ENCODE data around the gene HEXD. TPM values are rescaled to one million over a fixed set of nuclear protein-coding genes. Genes with fewer than 3 reads are reported as not detected.

The HEXD gene
- total RNA-seq, 1 donor from 2014 or later, result 11.4 TPM

DNA sequence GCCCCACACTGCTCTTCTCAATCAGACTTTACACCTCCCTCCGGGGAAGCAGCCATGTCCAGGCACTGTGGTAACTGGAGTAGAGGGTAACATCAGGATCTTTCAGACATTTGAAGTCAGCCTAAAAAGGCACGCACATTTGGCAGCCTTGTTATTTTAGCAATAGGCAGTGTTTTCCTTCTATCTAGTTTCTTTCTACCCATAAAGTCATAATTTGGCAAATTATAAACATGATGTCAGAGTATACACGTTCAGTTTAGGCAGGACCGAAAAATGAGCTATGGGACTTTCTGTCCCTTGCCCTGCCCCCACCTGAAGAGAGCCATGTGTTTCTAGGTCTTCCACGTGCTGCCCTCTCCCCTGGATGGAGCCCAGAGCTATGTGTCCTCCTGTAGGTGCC, 61.5 kb downstream of the HEXD start:
- DNase-seq (ENCODE audit: low read depth), result no peak
- no peak overlapping the region for H3K4me3 ChIP-seq (ENCODE audit: low read depth, low read length)
- TF ChIP-seq, protein P1, sequence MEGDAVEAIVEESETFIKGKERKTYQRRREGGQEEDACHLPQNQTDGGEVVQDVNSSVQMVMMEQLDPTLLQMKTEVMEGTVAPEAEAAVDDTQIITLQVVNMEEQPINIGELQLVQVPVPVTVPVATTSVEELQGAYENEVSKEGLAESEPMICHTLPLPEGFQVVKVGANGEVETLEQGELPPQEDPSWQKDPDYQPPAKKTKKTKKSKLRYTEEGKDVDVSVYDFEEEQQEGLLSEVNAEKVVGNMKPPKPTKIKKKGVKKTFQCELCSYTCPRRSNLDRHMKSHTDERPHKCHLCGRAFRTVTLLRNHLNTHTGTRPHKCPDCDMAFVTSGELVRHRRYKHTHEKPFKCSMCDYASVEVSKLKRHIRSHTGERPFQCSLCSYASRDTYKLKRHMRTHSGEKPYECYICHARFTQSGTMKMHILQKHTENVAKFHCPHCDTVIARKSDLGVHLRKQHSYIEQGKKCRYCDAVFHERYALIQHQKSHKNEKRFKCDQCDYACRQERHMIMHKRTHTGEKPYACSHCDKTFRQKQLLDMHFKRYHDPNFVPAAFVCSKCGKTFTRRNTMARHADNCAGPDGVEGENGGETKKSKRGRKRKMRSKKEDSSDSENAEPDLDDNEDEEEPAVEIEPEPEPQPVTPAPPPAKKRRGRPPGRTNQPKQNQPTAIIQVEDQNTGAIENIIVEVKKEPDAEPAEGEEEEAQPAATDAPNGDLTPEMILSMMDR (conservative IDR thresholded peaks at IDR 0.05; ENCODE audit: low read depth, low read length), result no peak

DNA sequence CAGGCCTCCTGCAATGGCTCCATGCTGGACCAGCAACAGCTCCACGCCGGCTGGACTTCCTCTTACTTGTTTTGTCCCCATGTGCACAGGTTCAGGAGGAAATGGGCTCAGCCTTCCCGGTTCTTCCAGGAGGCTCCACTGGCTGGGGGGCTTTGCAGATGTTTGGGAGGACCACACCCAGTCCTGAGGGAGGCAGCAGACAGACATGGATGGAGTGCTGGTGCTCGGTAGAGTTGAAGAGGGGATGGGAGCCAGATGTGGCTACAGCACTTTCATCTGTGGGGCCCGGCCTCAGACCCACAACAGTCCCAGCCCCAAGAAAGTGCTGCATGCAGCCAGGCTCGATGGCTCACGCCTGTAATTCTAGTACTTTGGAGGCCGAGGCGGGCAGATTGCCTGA, 62.2 kb downstream of the HEXD start:
- no peak overlapping the region for H3K4me3 ChIP-seq (ENCODE audit: low read depth, low read length)
- TF ChIP-seq, protein P1 (conservative IDR thresholded peaks at IDR 0.05; ENCODE audit: low read depth, low read length), result no peak
- DNase-seq (ENCODE audit: low read depth), result no peak

DNA sequence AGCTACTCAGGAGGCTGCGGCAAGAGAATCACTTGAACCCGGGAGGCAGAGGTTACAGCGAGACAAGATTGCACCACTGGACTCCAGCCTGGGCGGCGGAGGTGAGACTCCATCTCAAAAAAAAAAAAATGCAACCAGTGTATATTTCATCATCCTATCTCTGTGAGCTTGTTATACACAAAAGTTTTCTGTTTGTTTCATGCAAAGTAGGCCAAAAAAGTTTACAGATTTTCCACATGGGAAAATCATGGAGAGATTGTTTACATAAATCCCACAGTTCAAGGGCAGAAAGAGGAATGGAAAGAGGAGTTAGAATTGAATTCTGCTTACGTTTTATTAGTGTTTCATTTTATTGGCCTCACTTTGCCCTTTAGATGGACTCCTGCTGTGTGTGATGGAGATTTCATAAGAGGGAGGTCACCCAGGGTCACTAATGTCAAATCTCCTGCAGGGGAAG, 65.1 kb downstream of the HEXD start:
- DNase-seq (ENCODE audit: low read depth), result no peak
- TF ChIP-seq, protein P1 (conservative IDR thresholded peaks at IDR 0.05; ENCODE audit: low read depth, low read length), result no peak
- no peak overlapping the region for H3K4me3 ChIP-seq (ENCODE audit: low read depth, low read length)

DNA sequence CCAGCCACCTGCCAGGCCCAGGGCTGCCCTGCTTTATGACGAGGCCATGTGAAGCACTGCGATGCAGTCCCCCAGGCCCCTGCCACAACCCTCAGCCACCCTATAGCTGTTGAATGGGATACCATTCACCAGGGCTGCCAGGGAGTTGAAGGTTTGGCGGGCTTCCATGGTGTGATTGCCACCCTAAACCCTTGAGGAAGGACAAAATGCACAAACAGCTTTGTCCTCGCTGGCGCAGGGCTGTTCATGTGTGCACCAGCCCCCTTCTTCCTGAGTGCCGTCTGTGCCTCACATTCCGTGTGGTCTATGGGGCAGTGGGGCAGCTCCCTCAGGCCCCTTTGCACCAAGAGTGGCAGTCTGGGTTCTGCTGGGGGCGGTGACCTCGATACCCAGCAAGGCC, 65.7 kb downstream of the HEXD start:
- no peak overlapping the region for H3K4me3 ChIP-seq (ENCODE audit: low read depth, low read length)
- TF ChIP-seq, protein P1 (conservative IDR thresholded peaks at IDR 0.05; ENCODE audit: low read depth, low read length), result no peak
- no peak for DNase-seq (ENCODE audit: low read depth)

DNA sequence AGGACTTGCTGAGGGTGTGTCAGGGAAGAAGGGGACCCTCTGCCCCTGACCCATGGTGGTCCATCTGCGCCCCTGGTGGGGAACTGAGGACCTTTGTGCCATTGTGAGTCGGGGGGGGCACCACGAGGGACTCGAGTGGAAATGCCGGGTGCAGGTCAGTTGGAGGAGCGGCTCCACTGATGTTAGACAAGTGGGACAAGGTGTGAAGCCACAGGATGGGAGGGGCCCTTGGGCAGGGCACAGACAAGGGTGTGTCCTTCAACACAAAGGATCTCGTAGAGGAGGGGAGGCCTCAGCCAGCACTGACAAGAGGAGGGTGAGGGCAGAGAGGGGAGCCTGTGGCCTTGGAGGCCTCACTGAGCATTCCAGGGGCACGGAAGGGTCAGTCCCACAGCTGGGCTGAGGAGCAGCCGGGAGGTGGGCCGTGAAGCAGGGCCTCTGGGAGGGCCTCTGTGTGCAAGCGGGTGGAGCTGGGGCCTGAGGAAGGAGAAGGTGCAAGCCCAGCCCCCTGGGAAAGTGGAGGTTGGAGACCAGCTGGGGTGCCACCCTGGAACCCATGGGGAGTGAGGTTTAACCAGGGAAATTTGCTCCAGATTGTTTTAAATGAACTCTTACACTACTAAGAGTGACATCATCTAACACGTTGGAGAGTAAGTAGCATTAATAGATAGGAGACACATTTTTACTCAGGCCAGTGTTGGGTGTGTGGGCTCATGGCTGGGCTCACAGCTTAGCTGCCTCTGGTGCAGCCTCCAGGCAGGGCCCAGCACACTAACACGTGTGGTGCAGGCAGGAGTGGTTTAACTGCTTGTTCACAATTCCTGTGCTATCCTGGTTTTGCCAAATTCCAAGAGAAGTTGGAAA, 68.3 kb downstream of the HEXD start:
- no peak for DNase-seq (ENCODE audit: low read depth)
- TF ChIP-seq, protein P1 (conservative IDR thresholded peaks at IDR 0.05; ENCODE audit: low read depth, low read length), result no peak
- H3K4me3 ChIP-seq (ENCODE audit: low read depth, low read length), result no peak overlapping the region

DNA sequence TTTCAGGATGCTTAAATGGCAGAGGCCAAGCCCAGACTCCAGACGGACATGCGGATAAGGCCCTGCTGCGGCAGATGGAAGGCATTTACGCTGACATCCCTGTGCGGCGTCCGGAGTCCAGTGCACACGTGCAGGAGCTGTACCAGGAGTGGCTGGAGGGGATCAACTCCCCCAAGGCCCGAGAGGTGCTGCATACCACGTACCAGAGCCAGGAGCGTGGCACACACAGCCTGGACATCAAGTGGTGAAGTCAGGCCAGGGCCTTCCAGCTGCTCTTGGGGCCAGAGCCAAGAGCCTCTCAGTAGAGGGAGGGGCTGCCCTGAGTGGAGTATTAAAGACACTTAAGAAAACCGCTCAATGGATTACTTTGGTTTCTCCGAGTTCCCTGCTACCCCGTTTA, 69.8 kb downstream of the HEXD start:
- TF ChIP-seq, protein P1 (conservative IDR thresholded peaks at IDR 0.05; ENCODE audit: low read depth, low read length), result no peak
- DNase-seq (ENCODE audit: low read depth), result no peak
- no peak overlapping the region for H3K4me3 ChIP-seq (ENCODE audit: low read depth, low read length)

DNA sequence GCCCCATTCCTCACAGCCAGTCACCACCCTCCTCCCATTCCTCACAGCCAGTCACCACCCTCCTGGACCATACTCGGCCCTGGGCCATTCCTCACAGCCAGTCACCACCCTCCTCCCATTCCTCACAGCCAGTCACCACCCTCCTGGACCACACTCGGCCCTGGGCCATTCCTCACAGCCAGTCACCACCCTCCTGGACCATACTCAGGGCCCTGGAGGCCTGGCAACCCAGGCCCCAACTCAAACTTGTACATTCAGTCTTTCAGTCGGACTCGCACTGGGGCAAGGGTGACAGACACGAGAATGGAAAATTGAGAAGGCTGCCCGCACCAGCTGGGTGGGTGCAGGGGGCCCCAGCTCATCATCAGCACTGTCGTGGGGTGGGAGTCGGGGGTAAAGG, 71.0 kb downstream of the HEXD start:
- TF ChIP-seq, protein P1 (conservative IDR thresholded peaks at IDR 0.05; ENCODE audit: low read depth, low read length), result no peak
- no peak overlapping the region for H3K4me3 ChIP-seq (ENCODE audit: low read depth, low read length)
- no peak for DNase-seq (ENCODE audit: low read depth)
